SKM-1 (cell line): ENCODE data around the gene MAGEB1.

Experiments
- DNase-seq: peaks from one replicate; lab custom pipeline; 2025; ENCODE audit not compliant: unreplicated experiment; lab: John Stamatoyannopoulos, UW

Gene MAGEB1, protein sequence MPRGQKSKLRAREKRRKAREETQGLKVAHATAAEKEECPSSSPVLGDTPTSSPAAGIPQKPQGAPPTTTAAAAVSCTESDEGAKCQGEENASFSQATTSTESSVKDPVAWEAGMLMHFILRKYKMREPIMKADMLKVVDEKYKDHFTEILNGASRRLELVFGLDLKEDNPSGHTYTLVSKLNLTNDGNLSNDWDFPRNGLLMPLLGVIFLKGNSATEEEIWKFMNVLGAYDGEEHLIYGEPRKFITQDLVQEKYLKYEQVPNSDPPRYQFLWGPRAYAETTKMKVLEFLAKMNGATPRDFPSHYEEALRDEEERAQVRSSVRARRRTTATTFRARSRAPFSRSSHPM

DNA sequence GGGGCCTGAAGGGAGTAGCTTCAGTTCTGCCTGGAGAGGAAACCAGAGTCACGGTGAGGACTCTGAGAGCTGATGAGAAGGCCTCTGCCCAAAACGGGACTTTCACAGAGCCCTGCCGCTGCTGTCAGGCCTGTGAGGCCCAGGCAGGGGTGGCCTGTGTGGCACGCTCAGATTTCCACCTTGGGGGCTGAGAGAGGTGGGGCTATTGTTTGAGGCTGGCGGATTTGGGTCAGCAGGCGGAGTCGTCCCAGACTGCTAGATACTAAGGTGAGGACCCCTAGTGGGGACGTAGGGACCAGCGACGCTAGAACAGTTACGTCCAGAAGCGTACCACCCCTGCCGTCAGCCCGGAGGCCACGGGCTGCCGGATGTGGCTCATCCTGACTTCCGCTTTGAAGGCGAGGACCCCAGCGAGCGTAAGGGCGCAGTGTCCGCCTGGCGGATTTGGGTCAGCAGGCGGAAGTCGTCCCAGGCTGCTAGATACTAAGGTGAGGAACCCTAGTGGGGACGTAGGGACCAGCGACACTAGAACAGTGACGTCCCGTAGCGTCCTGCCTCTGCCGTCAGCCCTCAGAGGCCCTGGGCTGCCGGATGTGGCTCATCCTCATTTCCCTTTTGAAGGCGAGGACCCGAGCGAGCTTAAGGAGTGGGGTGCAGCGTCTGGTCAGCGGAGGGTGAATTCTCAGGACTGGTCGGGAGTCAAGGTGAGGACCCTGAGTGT, at the start of gene MAGEB1:
Gene MAGEB1 (plus strand): TSS at position 378 of the 721 bp plus-strand sequence. CDS start 3,348 bp downstream, outside the sequence.
- no peak for DNase-seq

DNA sequence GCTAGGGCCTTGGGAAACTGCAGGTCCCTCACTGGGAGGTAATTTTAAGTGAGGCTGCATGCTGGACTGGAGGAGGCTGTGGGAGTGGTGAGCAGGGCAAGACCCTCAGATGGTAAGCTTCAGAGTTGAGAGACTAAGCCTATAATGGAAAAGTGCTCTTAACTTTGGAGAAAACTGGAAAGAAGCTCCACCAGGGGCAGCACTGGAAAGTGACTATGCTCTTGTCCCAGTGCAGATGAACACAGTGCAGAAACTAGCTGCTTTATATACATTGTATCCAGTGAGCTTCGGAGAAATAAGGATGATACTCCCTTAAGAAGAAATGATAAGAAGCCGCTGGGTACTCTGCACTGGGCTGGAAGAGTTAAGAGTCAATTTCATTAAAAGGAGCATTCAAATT, 34.8 kb upstream of the MAGEB1 start:
- DNase-seq: no peak

DNA sequence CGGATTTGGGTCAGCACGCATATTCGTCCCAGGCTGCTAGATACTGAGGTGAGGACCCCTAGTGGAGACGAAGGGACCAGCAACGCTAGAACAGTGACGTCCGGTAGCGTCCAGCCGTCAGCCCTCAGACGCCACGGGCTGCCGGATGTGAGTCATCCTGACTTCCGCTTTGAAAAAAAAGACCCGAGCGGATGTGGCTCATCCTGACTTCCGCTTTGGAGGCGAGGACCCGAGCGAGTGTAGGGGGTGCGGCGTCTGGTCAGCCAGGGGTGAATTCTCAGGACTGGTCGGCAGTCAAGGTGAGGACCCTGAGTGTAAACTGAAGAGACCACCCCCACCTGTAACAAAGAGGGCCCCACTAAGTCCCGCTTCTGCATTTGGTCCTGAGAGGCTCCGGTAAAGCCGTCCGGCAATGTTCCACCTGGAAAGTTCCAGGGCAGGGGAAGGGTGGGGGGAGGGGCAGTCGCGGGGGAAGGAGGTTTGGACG, 31.5 kb upstream of the MAGEB1 start, which contains the start of gene MAGEB2:
Gene MAGEB2 (plus strand): TSS at position 207 of the 487 bp plus-strand sequence. CDS start 3,018 bp downstream, outside the sequence.
- no peak for DNase-seq

DNA sequence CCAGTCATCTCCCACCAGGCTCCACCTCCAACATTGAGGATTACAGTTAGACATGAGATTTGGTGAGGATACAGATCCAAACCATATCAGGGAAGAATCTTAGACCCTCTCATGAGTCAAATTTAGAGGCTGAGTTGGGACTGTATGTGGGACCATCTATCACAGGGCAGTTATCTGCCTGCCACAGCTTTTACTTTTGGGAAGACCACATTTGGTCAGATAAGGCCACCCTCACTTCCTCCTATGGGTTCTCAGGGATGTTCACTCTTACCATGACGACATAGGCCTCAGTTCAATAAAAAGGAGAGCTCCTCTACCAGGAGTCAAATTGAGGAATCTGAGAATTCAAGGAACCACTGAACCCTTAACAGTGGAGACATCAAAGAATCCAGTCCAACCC, 29.5 kb upstream of the MAGEB1 start:
- no peak for DNase-seq

DNA sequence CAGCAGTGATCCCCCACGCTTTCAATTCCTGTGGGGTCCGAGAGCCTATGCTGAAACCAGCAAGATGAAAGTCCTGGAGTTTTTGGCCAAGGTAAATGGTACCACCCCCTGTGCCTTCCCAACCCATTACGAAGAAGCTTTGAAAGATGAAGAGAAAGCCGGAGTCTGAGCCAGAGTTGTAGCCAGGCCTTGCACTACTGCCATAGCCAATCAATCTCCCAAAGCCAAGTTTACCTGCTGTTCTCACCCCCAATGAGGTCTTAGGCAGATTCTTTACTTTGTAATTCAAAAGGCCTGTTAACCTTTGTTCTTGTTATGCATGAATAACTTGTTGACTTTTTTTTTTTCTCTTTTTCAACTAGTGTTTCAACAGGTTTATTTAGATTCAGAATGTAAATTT, 27.6 kb upstream of the MAGEB1 start:
- DNase-seq: no peak

DNA sequence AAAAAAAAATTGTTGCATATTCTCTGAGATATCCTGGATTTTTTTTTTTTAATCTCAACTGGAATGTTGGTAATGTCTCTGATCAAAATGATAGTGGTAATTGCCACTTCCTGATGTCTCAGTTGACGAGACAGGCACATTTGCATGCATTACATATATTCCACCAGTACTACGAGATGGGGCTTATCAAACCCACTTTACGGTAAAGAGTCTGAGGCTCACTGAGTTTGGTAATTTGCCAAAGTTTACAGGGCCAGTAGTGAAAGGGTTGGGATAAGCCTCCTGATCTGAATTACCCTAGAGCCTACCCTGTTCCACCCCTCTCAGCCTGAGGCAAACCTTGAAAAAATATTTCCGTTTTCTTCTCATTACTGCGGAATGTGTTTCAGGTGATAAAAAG, 26.3 kb upstream of the MAGEB1 start:
- no peak for DNase-seq

DNA sequence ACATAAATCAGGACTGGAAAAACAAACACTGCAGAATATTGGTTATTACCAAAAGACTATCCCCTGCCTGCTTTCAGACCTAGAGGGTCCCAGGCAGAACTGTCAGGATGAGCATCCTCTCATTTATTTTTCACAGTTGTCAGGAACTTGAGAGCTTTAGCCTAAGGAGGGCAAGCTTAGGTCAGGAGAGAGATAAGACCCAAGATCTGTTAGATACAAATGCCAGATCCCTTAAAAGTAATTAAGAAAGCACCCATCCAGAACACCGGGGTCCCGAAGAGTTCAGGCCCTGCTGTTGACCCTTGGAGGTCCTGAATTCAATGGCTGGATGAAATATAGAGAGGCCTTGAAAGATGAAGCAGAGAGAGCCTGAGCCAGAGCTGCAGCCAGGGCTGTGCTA, 22.4 kb upstream of the MAGEB1 start:
- DNase-seq: no peak

DNA sequence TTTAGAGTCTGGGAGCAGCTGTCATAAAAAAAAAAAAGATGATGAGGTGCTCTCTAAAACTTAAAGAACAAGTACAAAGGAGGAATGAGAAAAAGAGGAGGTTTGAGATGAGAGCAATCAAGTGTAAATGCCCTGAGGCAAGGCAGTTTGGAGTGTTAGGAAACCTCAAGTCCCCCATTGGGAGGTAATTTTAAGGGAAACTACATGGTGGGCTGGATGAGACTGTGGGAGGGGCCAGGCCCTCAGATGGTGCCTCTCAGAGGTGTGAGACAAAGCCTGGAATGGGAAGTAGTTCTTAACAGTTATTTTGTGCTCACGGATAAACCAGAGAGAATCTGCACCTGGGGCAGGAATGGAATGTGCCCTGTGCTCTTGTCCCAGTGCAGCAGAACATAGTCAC, 18.4 kb upstream of the MAGEB1 start:
- DNase-seq: no peak

DNA sequence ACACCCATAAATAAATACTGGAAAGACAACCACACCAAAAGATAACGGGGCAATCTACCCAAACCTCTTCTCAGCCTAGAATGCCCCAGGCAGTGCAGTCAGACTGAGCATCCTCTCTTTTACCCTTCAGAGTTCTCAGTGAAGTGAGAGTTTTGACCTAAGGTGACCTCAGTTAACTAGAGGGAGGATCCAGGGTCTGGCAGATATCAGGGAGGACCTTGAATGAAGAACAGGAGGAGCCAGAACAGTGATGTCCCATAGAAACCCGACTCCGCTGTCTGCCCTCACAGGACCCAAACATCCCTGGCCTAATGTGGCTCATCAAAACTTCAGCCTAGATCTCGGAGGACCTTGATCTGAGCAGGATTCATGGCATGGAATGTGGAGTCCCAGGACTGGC, 16.6 kb upstream of the MAGEB1 start, which contains the start of gene MAGEB3:
Gene MAGEB3 (plus strand): TSS at position 263 of the 400 bp plus-strand sequence. CDS start 5,268 bp downstream, outside the sequence.
- DNase-seq: no peak

DNA sequence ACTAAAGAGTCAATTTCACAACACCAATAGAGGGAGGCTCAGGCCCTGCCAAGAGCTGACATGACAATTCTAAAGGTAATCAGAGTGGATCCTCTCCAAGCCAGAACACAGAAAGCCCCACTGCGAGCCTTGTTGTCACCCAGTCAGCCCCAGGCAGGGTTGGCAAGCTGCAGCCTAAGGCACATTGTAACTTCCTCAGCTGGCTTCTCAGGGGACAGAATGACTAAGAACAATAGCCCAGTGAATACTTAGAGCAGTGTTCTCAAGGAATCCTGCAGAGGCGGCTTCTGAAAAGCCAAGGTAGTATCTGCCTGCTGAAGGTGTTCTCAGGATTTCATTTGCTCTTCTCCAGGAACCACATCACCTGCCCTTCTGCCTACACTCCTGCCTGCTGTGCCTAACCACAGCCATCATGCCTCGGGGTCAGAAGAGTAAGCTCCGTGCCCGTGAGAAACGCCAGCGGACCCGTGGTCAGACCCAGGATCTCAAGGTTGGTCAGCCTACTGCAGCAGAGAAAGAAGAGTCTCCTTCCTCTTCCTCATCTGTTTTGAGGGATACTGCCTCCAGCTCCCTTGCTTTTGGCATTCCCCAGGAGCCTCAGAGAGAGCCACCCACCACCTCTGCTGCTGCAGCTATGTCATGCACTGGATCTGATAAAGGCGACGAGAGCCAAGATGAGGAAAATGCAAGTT, 5.1 kb upstream of the MAGEB1 start, which contains the start of gene MAGEB4:
Gene MAGEB4 (plus strand): TSS at position 277 of the 692 bp plus-strand sequence. CDS start 136 bp downstream, at position 413.
- DNase-seq: no peak

DNA sequence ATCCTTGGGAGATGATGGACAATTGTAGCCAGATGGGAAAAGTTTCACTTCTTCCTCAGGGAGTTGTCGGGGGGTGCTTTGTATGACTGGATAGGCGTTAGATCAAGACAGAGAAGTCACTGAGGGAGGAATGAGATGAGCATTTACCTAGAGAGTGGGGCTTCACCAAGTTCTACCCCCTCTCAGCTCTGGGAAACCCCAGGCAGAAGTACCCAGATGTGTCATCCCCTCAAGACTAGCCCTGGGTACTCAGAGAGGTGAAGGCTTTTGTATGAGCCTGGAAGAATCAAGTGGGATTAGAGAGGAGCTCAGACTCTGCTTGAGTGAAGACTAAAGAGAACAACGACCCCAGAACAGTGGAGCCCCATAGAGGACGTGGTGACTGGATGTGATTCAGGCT, 1.9 kb downstream of the MAGEB1 start:
- no peak for DNase-seq

DNA sequence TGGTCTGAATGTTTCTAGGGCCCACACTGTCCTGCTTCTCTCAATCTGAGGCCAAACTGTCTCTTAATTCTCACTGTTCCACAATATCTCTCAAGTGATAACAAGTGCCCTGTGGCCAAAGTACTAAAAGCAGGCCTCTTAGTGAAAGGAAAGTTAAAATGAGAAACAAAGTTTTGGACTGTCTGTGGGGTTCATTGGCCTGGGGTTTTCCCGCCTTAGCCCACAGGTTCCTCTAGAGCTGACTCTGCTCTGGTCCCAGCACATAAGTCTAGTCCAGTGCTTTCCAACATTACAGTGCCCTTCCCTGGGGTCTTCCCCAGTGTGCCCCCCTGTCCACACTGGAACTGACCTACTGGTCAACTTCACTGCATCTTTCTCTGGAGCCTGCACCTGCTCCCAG, 6.3 kb downstream of the MAGEB1 start:
- no peak for DNase-seq

DNA sequence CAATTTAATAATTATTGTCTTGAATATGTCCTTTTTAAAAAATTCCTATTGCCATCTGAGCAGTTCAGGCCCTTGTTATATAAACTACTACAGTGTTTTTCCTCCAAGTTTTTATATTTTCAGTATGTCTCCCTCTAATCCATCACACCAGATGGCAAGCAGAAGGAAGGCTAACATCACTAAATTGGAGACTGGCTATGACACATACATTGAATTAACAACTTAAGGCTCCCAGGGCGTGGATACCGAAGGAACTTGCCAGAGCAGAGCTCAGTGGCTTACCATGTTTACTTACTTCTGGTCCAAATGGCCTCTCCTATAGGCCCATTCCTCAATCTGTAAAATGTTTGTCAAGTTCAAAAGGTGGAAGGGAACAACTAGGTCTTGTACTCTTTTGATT, 13.0 kb downstream of the MAGEB1 start:
- no peak for DNase-seq

DNA sequence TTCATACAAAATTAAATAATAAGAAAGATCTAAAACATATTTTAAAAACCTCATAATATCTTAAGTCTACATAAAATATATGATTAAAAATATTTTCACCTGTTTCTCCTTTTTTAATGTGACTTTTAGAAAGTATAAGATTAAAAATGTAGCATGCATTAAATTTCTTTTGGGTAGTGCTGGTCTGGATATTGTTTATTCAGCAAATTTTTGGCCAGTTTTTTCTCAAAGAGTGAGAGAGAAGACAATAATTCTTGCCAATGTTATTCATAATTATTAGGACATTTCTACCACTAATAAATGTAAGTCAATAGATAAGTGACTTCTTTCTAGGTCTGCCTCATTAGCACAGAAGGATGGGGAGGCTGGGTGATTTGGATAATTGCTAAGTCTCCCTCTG, 14.1 kb downstream of the MAGEB1 start:
- no peak for DNase-seq

DNA sequence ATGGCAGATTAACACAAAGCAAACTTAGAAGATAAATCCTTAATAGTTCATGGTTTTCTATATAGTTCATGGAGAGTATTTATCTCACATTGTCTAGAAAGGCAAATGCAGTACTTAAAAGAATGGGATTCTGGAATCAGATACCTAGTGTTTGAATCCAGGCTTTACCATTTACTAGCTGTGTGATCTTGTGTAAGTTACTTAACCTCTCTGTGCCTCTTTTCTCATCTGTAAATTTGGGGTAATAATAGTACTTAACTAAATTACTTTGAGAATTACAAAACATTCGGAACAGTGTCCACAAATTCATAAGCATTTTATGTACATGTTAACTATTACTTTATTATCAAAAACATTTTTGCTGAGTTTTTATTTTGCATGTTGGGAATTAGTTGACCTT, 15.8 kb downstream of the MAGEB1 start:
- no peak for DNase-seq

DNA sequence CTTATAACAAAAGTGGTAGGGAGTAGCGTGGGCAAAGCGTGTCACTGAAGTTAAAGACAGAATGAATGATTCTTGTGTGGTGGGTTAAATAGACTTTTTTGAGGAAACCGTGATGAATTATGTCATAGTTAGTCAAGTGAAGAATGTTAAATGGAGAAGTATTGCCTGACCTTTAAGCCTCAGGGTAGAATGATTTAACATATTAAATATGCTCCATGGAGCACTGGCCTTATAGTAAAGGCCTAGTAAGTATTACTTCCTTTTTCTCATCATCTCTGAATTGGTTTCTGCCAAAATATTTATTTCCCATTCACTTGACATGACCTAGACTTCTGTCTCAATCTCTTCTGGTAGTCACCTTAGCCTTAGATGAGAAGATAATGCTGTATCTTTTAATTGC, 23.7 kb downstream of the MAGEB1 start:
- no peak for DNase-seq

DNA sequence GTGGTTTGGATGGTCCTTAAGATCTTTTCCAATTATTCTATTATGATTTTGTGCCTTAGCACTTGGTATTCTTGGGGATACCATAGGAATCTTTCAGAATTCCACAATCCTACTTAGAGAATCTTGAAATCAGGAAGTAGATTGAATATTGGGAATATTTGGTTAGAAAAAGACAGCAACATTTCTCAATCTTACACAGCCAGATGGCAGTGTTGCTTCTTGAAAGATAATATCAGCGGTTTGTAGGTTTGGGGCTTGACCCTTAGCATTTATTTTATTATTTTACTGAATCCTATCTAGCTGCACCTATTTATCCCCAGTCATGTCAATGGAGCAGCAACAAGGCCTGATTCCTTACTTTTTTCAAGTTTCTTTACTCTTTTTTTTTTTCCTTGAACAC, 28.6 kb downstream of the MAGEB1 start:
- DNase-seq: no peak

DNA sequence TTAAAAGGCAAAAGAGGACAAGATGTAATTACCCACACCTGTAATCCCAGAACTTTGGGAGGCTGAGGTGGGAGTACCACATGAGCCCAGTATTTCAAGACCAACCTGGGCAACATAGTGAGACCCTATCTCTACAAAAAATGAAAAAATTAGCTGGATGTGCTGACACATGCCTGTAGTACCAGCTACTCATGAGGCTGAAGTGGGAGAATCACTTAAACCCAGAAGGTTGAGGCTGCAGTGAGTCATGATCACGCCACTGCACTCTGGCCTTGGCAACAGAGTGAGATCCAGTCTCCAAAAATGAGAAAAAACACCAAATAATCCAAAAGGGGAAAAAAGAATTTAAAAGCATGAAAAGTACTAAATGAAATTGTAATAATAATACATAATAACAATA, 31.4 kb downstream of the MAGEB1 start:
- no peak for DNase-seq

DNA sequence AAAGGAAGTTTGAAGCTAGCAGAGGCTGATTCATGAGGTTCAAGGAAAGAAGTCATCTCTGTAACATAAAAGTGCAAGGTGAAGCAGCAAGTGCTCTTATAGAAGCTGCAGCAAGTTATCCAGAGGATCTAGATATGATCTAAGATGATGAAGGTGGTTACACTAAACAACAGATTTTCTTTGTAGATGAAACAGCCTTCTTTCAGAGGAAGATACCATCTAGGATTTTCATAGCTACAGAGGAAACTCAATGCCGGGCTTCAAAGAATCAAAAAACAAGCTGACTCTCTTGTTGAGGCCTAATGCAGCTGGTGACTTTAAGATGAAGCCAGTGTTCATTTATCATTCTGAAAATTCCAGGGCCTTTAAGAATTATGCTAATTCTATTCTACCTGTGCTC, 33.5 kb downstream of the MAGEB1 start:
- DNase-seq: no peak

DNA sequence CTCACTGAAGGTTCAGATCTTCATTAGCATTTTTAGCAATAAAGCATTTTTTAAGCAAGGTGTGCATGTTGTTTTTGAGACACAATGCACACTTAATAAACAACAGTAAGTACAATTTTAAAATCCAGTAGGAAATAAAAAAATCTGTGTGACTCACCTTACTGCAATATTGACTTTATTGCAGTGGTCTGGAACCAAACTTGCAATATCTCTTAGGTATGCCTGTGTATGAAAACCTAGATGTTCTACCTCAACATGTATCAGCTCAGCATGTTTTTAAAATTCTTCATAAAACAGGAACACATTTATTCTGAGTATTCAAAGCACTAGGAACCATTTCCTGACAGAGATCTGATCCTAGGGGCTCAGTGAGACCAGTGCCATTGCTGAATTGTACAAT, 35.6 kb downstream of the MAGEB1 start:
- no peak for DNase-seq

DNA sequence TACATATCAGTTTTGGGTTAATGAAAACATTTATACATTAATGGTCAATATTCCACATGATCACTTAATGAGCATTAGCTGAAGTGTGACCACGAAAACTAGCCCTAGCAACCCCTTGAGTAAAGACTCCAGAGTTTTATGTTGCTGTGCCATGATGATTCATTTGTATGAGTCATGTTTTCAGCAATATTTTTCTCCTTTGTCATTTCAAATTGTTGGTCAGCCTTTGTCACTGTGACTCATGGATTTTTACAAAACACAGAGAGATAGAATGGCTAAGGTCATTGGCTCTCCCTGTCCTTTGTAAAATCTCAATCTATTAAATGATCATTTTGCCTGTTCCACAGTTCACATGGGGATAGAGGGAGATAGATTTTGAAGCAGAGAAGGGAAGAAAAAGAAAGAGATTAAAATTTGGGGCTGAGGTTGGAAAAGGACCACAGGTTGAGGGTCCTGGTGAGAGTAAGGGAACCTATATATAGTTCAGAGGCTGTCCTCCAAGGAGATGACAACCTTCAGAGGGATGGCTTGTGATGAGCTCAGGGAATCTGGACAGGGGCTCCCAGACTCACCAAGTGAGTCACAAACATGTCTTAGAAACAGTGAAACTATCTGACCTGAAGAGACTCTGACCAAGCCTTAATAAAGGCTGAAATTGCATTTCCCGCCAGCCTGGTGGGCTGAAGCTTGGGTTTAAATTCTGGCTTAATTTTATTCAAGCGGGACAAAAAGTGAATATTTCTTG, 36.7 kb downstream of the MAGEB1 start:
- no peak for DNase-seq
